A549 (cell line): ENCODE results near the gene TAMM41. TPM values are rescaled to one million over a fixed set of nuclear protein-coding genes. Genes with fewer than 3 reads are reported as not detected.

Experiments used
- ATAC-seq, 2 experiments: fragments of 200-7000 bp in 1 of 2; fragments of >200 bp in 1 of 2; cut with Nextera tagmentation in 1 of 2; cut with Tn5 transposase in 1 of 2; 3 replicates each; pipeline versions ENCODE4 v1.8.0 to v1.9.1; 2018 to 2020; ENCODE audit warnings: mild to moderate bottlenecking in 1 of 2, moderate library complexity in 1 of 2
- CTCF ChIA-PET: fragments of 300-600 bp; sonication (Branson Sonifier 250); formaldehyde crosslinking; extraction: SDS; loops from one replicate; lab custom pipeline; 2021; ENCODE audit warnings: antibody characterized with exemption, inconsistent platforms; lab: Yijun Ruan, JAX
- POLR2A ChIA-PET: fragments of 350-600 bp; formaldehyde crosslinking; extraction: SDS; loops from one replicate; lab custom pipeline; 2021; ENCODE audit warnings: antibody characterized with exemption, inconsistent platforms; lab: Yijun Ruan, JAX
- DNase-seq, 2 experiments: peaks; one replicate each; pipeline versions ENCODE4 v3.0.0 to v3.0.0-alpha.2; 2011 to 2016; ENCODE audit warnings: low read depth in 1 of 2, low spot score in 1 of 2
- FAIRE-seq: peaks from 2 replicates; lab custom pipeline; 2011; peaks lifted over from hg19 to GRCh38; lab: Jason Lieb, UNC
- H3K27ac ChIP-seq, 2 experiments: fragments of >200 bp; sonication (Bioruptor Twin); formaldehyde crosslinking; 3 replicates each; pipeline ENCODE4 v1.5.1; 2016 to 2017
- H3K4me1 ChIP-seq: fragments of >200 bp; sonication (Bioruptor Twin); formaldehyde crosslinking; 3 replicates; pipeline ENCODE4 v1.6.1; 2016
- H3K4me2 ChIP-seq: fragments of >200 bp; sonication (Bioruptor Twin); formaldehyde crosslinking; 3 replicates; pipeline ENCODE4 v1.6.1; 2016
- H3K4me3 ChIP-seq: fragments of >200 bp; sonication (Bioruptor Twin); formaldehyde crosslinking; 3 replicates; pipeline ENCODE4 v1.5.1; 2016
- H3K9me3 ChIP-seq: fragments of >200 bp; sonication (Bioruptor Twin); formaldehyde crosslinking; 3 replicates; pipeline ENCODE4 v1.6.1; 2016
- BCL3 ChIP-seq: fragments of >200 bp; sonication (Bioruptor Twin); formaldehyde crosslinking; IDR thresholded peaks from 3 replicates; pipeline ENCODE4 v1.6.1; 2016
- CTCF ChIP-seq: fragments of >200 bp; sonication (Bioruptor Twin); formaldehyde crosslinking; IDR thresholded peaks from 3 replicates; pipeline ENCODE4 v1.5.1; 2016
- FOSB ChIP-seq: fragments of 250-450 bp; sonication (Bioruptor Pico); IDR thresholded peaks from 2 replicates; pipeline ENCODE4 v1.5.0; 2020; ENCODE audit warnings: mild to moderate bottlenecking, moderate library complexity
- FOSL2 ChIP-seq, 2 experiments: fragments of 450-650 bp in 1 of 2; fragments of >200 bp in 1 of 2; sonication (Bioruptor Twin) in 1 of 2; formaldehyde crosslinking; IDR thresholded peaks; 2 replicates each; pipeline versions ENCODE4 v1.5.0 to v1.6.1; 2016 to 2020; ENCODE audit warnings: mild to moderate bottlenecking in 1 of 2, moderate library complexity in 1 of 2
- GATA3 ChIP-seq: IDR thresholded peaks from 2 replicates; pipeline ENCODE4 v1.6.1; 2012; ENCODE audit warnings: borderline replicate concordance
- HDAC2 ChIP-seq: fragments of 200-600 bp; sonication (generic); IDR thresholded peaks from 2 replicates; pipeline ENCODE4 v1.6.1; 2016
- HES2 ChIP-seq: fragments of >200 bp; sonication (Bioruptor Twin); formaldehyde crosslinking; IDR thresholded peaks from 2 replicates; pipeline ENCODE4 v1.6.1; 2016
- HEYL ChIP-seq: fragments of 250-450 bp; sonication (Bioruptor Pico); IDR thresholded peaks from 2 replicates; pipeline ENCODE4 v1.8.0; 2021; ENCODE audit warnings: mild to moderate bottlenecking, moderate library complexity
- HOXA7 ChIP-seq: fragments of 250-450 bp; sonication (Bioruptor Pico); IDR thresholded peaks from 2 replicates; pipeline ENCODE4 v1.5.0; 2020; ENCODE audit warnings: mild to moderate bottlenecking, moderate library complexity
- HOXB13 ChIP-seq: fragments of 250-450 bp; sonication (Bioruptor Pico); IDR thresholded peaks from 2 replicates; pipeline ENCODE4 v1.5.0; 2020; ENCODE audit warnings: low read depth, mild to moderate bottlenecking, moderate library complexity
- HOXB5 ChIP-seq: fragments of 250-450 bp; sonication (Bioruptor Pico); IDR thresholded peaks from 2 replicates; pipeline ENCODE4 v1.5.0; 2020; ENCODE audit warnings: mild to moderate bottlenecking, moderate library complexity
- JUN ChIP-seq, 2 experiments: fragments of >200 bp; sonication (Bioruptor Twin); formaldehyde crosslinking; IDR thresholded peaks; 2 replicates in 1 of 2; 3 replicates in 1 of 2; pipeline ENCODE4 v1.6.1; 2016 to 2017
- KDM1A ChIP-seq: fragments of 200-600 bp; sonication (generic); IDR thresholded peaks from 2 replicates; pipeline ENCODE4 v1.6.1; 2016; ENCODE audit warnings: low read depth, mild to moderate bottlenecking
- MAZ ChIP-seq: fragments of 150-350 bp; IDR thresholded peaks from 2 replicates; pipeline ENCODE4 v1.6.1; 2014; ENCODE audit warnings: antibody characterized with exemption, low read depth, low read length, borderline replicate concordance
- MYC ChIP-seq: IDR thresholded peaks from 2 replicates; pipeline ENCODE4 v1.6.1; 2012; ENCODE audit warnings: mild to moderate bottlenecking, inconsistent platforms, low read length, improper control_type of control experiment, borderline replicate concordance
- NPAS2 ChIP-seq: fragments of 250-450 bp; sonication (Bioruptor Pico); IDR thresholded peaks from 2 replicates; pipeline ENCODE4 v1.8.0; 2022; ENCODE audit warnings: mild to moderate bottlenecking, moderate library complexity, borderline replicate concordance
- PHF8 ChIP-seq: fragments of 200-600 bp; sonication (generic); IDR thresholded peaks from 2 replicates; pipeline ENCODE4 v1.6.1; 2016; ENCODE audit warnings: low read depth, mild to moderate bottlenecking, antibody characterized with exemption, moderate library complexity, borderline replicate concordance
- POLR2AphosphoS2 ChIP-seq: conservative IDR thresholded peaks from 2 replicates; pipeline ENCODE4 v1.6.1; 2012; ENCODE audit warnings: low read length, improper control_type of control experiment, inconsistent platforms
- RAD21 ChIP-seq, 2 experiments: fragments of >200 bp in 1 of 2; sonication (Bioruptor Twin) in 1 of 2; formaldehyde crosslinking in 1 of 2; IDR thresholded peaks in 1 of 2; conservative IDR thresholded peaks in 1 of 2; 2 replicates in 1 of 2; 3 replicates in 1 of 2; pipeline ENCODE4 v1.6.1; 2012 to 2018; ENCODE audit warnings: inconsistent platforms in 1 of 2
- REST ChIP-seq: fragments of 200-600 bp; sonication (generic); IDR thresholded peaks from 2 replicates; pipeline ENCODE4 v1.6.1; 2016; ENCODE audit warnings: antibody characterized with exemption, mild to moderate bottlenecking, moderate library complexity
- RFX5 ChIP-seq: fragments of 450-650 bp; IDR thresholded peaks from 2 replicates; pipeline ENCODE4 v1.7.1; 2014; ENCODE audit warnings: antibody characterized with exemption, mild to moderate bottlenecking, moderate library complexity
- RNF2 ChIP-seq: fragments of 200-600 bp; sonication (generic); IDR thresholded peaks from 2 replicates; pipeline ENCODE4 v1.6.1; 2016; ENCODE audit warnings: low read depth, mild to moderate bottlenecking, antibody characterized with exemption, moderate library complexity, borderline replicate concordance
- SREBF2 ChIP-seq: fragments of 450-650 bp; IDR thresholded peaks from 2 replicates; pipeline ENCODE4 v1.6.1; 2014; ENCODE audit warnings: mild to moderate bottlenecking, moderate library complexity
- ZSCAN20 ChIP-seq: fragments of 250-450 bp; sonication (Bioruptor Pico); IDR thresholded peaks from 2 replicates; pipeline ENCODE4 v1.8.0; 2022; ENCODE audit warnings: mild to moderate bottlenecking, moderate library complexity
- WGBS: methylation state at CpG from one replicate; pipeline ENCODE4 v1.1.6; 2017; ENCODE audit errors: missing lambda C conversion rate; 5-methylcytosine and 5-hydroxymethylcytosine counted together
- polyA plus RNA-seq, 4 experiments: library from polyadenylated mRNA; depleted of rRNA in 3 of 4; stranded (reverse); fragments of >200 nt; fragmentation: RNase III in 1 of 4; extraction: RNeasy Plus Mini Kit Qiagen cat#74134 plus additional on column Dnase treatment in 1 of 4; gene quantifications; 2 replicates in 3 of 4; 3 replicates in 1 of 4; pipeline ENCODE4 v1.2.3, GENCODE V29; 2011 to 2017
- TF ChIP-seq, protein P1 (sequence below): fragments of 250-450 bp; sonication (Bioruptor Pico); IDR thresholded peaks from 2 replicates; pipeline ENCODE4 v1.5.0; 2020; ENCODE audit warnings: low read depth, mild to moderate bottlenecking, moderate library complexity

The TAMM41 gene
- polyA plus RNA-seq, 2 of the 4 experiments (the other 2 are of a cell fraction), result 16.1 to 17.5 TPM

DNA sequence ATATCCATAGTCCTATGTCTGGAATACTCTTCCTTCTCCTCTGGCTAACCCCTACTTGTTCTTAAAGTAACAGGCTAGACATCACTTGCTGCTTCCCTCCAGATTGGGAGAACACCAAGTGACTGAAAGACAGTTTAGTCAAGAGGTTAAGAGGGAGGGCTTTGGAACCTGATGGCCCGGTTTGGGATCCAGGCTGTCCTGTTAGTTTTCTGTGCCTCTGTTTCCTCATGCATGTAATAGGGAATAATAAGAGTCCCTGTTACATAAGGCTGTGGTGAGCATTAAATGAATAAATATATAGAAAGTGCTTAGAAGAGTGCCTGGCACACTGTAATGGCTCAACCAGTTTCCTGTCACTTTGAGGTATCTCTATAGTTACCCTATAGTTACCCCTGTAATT, 66.3 kb downstream of the TAMM41 start:
- POLR2A ChIA-PET, result no interaction called here
- WGBS, result 57% methylated on average over 1 of the region's 1 CpG
- ATAC-seq, result no peak
- Histone ChIP-seq H3K4me3 (no peak overlapping the region), H3K27ac (no peak overlapping the region)
- DNase-seq, result no peak
- TF ChIP-seq BCL3 (no peak), HDAC2 (no peak), HES2 (no peak), ZSCAN20 (no peak), MAZ (no peak), FOSB (no peak), CTCF (no peak)
- TF ChIP-seq, protein P1, sequence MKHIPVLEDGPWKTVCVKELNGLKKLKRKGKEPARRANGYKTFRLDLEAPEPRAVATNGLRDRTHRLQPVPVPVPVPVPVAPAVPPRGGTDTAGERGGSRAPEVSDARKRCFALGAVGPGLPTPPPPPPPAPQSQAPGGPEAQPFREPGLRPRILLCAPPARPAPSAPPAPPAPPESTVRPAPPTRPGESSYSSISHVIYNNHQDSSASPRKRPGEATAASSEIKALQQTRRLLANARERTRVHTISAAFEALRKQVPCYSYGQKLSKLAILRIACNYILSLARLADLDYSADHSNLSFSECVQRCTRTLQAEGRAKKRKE (CRISPR knock-in tag), result no peak
- TF ChIP-seq, all 56 proteins: peak for 0
- CTCF ChIA-PET, result no interaction called here
- FAIRE-seq, result no peak
- no peaks in the 10 kb centered on the region for H3K9me3 ChIP-seq
- H3K4me1 ChIP-seq, result no peaks in the 10 kb centered on the region
- no peak overlapping the region for H3K4me2 ChIP-seq

- Histone ChIP-seq H3K9me3 (no peaks in the 10 kb centered on the region), H3K27ac (no peak overlapping the region), H3K4me3 (no peak overlapping the region), H3K4me2 (no peak overlapping the region), H3K4me1 (no peaks in the 10 kb centered on the region)
- DNase-seq (no peak), FAIRE-seq (no peak), ATAC-seq (no peak)
- 74% methylated on average over 3 of the region's 3 CpGs for WGBS
- CTCF ChIA-PET, result interaction anchor here (0.6 kb wide), 1 partner anchor 744 kb away, joined by 4 read pairs; no protein-coding TSS in a partner anchor
- POLR2A ChIA-PET, result no interaction called here
- TF ChIP-seq RNF2 (no peak), GATA3 (no peak), FOSL2 (IDR thresholded peaks at IDR 0.05) (no peak), FOSL2 (CRISPR knock-in tag; IDR thresholded peaks at IDR 0.05) (no peak), JUN (IDR thresholded peaks at IDR 0.05) (no peak), RFX5 (no peak), KDM1A (no peak), NPAS2 (CRISPR knock-in tag) (no peak), HDAC2 (no peak), HOXB5 (CRISPR knock-in tag) (no peak), RAD21 (conservative IDR thresholded peaks at IDR 0.05 in 1 of 2, IDR thresholded peaks at IDR 0.05 in 1 of 2) (no peak), POLR2AphosphoS2 (no peak), MYC (no peak), HEYL (CRISPR knock-in tag) (no peak), SREBF2 (no peak), REST (no peak), HOXB13 (CRISPR knock-in tag) (no peak), PHF8 (no peak), FOSB (no peak), HOXA7 (no peak)
- TF ChIP-seq, protein P1 (CRISPR knock-in tag), result no peak
Observed at GRCh38 chr3:11779626-11780025, 67.1 kb downstream of the TAMM41 start.
